Effector CD4-positive, alpha-beta T cell (primary cell): ENCODE measurements around the gene SLC1A7. TPM values are rescaled to one million over a fixed set of nuclear protein-coding genes. Genes with fewer than 3 reads are reported as not detected.
A peak's percentile ranks its signal among the peaks of the same experiment; 100 is the strongest.
"Not testable (repeated sequence)": the region's sequence is repeated elsewhere in the genome, so short reads cannot be mapped to it uniquely, and the experiment has no call there.

Source experiments
- DNase-seq: peaks from one replicate; pipeline ENCODE4 v3.0.0-alpha.2; 2020
- total RNA-seq: gene quantifications from one replicate; lab custom pipeline; 2026; lab: John Stamatoyannopoulos, UW

The SLC1A7 gene
- total RNA-seq, result not detected

DNA sequence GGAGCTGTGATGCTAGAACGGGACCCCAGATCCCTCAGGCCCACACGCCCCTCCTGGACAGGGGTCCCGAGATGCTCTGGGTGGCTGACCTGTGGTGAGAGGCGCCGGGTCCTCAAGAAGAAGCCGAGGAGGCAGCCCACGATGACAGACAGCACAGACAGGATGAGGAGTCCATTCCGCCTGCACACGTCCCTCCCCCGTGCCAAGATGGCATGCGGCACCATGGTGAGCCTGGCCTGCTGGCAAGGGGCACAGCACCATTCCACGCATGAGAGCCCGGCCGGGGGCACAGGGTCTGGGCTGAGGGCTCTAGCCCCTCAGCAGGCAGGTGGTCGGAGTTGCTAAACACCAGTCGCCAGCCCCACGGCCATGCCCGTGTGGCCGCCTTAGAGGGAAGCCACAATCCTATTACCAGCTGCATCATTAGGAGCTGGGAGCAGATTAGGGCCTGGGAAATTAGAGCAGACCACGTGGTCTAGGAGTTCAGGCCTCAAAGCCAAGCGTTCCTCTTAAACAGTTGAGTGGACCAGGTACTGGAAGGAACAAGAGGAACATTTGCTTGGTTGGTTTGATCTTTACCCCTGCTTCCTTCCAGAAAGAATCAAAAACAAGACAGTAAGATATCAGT, at the start of gene SLC1A7:
SLC1A7 (minus strand) TSS at position 413 of the 628 bp plus-strand sequence; CDS start at position 224, 189 bp downstream.
- DNase-seq, result no peak

DNA sequence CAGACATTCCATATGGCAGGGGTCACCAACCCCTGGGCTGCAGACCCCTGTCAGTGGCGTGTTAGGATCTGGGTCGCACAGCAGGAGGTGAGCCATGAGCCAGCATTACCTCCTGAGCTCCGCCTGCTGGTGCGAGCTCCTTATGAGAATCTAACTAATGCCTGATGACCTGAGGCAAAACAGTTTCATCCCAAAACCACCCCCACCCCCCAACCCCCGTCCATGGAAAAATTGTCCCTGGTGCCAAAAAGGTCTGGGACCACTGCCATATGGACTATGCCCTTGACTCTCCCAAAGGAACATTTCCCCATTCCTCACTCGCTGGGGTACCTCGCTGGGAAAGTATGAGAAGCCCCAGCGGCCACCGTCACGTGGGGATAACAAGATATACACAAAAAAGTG, 47.8 kb upstream of the SLC1A7 start:
- no peak for DNase-seq

DNA sequence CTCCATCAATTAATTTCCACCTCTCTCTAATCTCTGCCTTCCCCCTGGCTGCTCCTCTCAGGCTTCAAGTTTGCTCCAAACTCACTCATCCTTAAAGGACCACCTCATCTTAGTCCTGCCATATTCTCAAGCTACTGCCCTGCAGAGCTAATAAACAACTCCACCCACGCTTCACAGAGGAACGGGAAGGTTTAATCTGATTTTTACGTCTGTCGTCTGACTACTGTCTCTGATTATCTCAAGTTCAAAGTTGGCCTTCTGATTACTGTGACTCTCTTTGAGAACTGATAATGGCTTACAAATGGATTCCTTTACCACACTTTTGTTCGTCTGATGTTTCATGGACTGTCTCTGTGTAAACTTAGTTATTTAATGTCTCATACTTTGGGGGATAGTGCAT, 46.6 kb upstream of the SLC1A7 start:
- no peak for DNase-seq

DNA sequence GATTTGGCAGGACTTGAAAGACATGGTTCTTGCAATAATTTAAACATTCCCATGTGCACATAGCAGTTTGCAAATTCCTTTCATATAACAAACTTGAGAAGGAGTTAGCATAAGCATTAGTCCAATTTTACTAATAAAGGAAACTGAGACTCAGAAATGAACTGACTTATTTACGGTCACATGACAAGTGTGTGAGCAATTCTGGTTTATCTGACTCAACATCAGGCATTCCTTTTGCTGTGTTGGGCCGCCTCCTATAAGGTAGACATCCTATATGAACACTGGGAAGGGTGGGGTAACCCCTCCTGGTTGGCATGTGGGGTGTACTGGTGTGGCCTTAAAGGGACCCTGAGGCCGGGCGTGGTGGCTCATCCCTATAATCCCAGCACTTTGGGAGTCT, 45.7 kb upstream of the SLC1A7 start:
- DNase-seq, result no peak

DNA sequence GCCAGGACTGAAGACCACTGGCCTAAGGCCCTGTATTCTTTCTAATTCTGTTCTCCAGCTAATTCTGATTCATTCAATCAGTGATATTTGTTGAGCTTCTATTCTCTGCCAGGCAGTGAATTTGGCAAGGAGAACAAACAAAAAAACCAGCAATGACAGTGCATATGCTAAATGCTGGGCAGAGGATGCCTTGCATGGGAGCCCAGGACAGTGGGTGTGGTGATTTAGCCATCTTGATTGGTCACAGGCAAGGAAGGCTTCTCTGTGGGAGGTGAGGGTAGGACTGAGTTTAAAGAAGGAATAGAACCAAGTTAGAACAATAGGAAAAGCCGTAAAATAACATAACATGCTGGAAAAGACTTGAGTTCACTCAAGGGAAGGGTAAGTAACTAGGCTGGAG, 45.0 kb upstream of the SLC1A7 start:
- no peak for DNase-seq

DNA sequence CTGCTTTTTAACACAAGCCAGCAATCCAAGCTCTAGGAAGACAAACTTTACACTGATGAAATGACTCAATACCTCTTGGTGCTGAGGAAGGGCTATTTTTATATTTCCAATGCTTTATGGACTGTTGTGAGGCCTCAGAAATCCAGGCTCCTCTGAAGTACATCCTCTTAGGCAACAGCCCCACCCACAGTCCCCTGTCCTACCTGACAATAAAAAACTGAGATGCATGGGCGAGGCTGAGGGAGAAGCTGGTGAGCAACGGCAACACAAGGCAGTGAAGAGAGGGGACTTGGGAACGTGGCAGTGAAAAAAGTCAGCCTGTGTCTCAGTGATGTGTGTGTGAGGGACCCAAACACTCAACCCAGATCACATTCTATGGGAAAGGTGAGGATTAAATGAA, 44.1 kb upstream of the SLC1A7 start:
- DNase-seq, result no peak

DNA sequence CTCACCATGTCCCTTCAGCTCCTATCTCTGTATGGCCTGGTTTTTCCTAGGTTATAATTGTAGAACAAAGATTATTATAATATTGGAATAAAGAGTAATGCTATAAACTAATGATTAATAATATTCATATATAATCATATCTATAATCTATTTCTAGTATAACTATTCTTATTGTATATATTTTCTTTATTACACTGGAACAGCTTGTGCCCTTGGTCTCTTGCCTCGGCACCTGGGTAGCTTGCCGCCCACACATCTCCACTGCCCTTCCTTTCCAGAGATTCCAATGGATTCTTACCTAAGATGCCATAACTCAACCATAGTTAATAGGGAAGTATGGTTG, 43.5 kb upstream of the SLC1A7 start:
- not testable (repeated sequence) for DNase-seq

DNA sequence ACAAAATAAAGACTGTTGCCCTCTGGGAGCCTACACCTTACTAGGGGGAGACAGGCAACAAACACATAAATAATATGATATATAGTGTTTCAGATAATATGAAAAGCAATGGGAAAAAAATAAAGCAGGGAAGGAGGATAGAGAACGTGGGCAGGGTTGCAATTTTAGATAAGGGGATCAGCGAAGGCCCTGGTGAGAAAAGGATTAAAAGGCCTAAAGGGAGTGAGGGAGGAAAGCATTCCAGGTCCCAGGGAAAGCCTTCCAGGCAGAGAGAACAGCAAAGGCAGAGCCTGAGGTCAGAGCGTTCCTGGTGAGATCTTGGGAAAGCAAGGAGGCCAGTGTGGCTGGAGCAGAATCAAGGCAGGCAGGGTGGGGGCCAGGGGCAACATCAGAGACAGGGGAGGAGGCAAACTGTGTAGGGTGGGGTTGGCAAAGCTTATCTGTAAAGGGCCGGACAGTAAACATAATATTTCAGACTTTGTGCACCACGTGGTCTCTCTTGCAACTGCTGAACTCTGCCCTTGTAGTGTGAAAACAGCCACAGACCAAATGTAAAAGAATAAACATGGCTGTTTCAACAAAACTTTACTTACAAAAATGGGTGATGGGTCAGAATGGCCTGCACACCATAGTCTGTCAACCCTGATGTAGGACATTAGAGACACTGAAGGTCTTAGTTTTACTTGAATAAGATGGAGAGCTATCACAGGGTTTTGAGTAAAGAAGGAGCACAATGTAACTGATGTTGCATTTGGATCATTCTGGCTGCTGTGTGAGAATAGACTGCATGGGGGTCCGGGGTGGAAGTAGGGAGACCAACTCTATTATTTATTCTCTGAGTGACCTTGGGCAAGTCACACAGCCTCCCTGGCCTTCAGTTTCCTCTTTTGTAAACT, 40.9 kb upstream of the SLC1A7 start:
- no peak for DNase-seq

DNA sequence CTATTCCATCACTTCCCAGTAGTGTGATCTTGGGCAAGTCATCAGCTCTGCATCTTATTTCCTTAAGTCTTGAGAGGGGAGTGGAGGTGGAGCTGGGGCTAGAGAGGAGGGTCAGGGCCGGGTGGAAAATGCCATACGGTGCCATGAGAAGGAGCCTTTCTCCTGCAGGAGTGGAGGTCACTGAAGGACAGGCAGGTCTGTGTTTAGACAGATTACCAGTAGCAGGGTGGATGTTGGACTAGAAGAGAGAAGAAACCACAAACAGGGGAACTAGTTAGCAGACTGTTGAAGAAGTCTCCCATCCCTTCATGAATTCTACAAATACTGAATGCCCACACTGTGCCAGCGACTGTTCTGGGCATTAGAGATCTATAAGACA, 40.3 kb upstream of the SLC1A7 start:
- no peak for DNase-seq

DNA sequence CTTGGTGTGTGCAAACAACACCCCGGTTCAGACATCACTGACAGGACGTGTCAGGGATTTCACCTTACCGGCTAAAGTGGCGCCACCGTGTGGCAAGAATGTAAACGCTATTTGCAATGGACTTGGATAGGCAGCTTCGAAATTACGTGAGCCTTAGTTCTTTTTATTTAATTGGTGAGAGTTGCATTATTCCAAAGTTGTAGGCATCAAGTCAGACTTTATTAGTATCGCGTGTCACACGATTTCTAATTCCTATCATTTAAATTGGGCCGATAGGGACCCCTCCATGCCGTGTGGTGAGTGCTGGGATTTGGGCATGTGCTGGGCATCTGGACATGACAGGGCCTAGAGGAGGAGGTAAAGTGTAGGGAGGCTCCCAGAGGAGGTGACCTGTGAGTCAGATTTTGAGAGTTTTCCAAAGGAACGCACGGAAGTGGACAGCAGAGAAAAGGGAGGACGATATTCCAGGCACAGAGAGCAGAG, 39.7 kb upstream of the SLC1A7 start:
- peak; percentile 77 for DNase-seq

DNA sequence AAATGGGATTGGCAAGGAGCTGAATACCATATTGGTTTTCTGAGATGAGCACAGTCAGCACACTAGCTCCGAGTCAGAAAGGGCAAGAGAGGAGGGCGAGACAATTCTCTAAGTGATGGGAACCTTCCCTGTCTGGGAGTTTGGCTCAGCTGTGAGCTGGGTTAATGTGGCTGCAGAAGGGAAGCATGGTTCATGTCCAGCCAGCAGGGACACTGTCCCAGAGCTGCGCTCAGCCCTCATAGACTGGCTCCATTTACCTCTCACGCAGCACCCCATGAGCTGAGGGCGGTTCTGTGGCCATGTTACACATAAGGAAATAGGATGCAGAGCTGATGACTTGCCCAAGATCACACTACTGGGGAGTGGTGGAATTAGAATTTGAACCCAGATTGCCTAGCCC, 38.5 kb upstream of the SLC1A7 start:
- no peak for DNase-seq

DNA sequence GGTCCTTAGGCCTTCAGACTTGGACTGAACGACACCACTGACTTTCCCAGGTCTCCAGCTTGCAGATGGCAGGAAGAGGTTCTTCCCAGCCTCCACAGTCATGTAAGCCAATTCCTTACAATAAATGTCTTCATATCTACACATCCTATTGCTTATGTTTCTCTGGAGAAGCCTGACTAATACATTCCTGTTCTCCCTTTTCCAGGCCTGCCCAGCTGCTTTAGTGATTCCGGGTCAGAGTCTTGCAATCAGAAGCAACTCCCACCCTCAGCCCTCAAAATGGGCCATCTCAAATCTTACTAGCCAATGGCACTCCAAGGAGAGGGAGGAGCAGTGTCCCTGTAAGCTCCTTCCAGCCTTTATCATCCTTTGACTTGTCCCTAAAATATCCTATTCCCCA, 37.8 kb upstream of the SLC1A7 start:
- no peak for DNase-seq

DNA sequence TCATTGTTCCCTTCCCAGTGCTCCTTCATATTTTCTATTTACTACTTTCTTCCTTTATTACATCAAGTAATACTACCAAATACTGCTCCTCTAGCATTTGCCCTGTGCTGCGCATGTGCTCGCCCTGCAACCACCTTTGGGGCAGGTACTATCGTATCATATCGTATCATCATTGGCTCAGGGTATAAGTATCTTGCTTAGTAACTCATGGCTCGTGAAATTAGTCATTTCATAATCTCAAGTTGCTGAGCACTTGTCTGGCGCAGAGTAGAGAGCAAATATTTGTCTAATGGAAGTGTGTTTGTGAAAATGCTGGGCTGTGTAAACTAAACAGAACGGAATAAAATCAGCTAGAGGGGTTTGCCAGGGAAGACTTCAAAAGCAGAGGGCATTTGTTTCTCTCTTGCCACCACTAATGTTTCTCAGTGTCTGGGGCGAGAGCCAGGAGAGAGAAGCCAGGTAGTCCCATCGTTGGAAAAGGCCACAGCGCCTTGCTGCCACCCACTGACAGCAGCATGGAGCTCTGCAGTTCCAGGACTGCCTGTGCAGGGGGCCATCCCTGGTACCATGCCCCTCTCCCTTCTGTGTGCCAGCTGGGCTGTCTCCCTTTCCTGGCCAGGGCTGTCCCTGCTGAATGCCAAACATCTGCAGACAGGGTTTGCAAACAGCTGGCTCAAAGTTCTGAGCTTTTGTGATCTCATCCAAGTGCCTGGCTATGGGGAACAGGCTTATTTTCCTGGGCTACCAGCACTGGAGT, 34.2 kb upstream of the SLC1A7 start:
- DNase-seq, result no peak

DNA sequence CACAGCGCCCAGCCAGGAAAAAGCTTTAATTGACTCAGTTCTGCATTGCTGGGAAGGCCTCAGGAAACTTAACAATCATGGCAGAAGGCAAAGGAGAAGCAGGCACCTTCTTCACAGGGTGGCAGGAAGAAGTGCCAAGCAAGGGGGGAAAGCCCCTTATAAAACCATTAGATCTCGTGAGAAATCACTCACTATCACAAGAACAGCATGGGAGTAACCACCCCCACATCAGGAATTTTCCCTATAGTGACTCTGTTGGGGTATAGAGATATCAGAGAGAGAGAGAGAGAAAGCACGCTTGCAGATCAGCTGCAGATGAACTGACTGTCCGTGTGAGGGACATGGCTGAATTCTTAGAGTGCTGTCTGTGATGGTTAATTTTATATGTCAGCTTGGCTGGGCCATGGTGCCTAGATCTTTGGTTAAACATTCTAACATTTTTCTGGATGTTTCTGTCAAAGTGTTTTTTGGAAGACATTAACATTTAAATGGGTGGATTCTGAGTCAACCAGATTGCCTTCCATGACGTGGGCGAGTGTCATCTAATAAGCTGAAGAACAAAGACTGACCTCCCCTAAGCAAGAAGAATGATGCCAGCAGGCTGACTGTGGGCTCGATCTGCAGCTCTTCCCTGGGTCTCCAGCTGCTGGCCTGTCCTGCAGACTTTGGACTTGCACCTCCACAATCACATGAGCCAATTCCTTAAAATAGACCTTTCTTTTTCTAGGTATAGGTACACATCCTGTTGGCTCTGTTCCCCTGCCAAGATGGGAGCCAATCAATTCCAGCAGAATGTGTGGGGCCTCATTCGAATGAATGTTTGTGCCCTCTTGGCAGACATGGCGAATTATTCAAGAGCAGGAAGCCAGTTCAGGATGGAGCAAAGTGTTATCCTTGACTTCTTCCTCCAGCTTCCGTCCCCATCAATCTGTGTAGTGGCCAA, 32.8 kb upstream of the SLC1A7 start:
- DNase-seq, result no peak

DNA sequence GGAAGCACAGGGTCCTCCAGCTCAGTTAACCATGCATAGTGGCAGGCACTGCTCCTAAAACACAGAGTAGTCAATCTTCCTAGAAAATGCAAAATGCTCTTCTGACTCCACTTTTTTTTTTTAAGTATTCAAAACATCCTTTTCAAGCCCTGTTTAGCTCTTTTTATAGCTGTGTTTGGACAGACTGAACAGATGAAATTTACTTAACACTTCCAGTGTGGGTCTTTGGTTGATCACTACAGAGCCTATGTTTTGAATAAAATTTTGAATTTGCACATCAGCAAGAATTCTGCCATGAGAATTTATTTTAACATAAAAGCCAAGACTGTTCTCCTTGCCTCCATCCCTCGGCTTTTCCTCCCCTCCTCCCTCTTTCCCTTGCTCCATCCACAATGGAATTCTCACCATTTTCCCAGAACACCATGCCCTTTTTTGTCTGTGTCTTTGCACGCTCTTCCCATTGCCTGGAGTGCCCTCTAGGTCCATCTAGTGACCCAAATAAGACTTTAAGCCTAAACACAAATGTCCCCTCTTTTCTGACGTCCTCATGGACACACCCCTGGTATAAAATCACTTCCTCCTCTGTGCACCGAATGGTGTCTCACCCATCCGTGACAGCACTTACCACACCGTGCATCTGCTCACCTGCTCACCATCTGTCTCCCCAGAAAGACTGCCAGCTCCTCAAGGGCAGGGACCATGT, 30.1 kb upstream of the SLC1A7 start:
- no peak for DNase-seq

DNA sequence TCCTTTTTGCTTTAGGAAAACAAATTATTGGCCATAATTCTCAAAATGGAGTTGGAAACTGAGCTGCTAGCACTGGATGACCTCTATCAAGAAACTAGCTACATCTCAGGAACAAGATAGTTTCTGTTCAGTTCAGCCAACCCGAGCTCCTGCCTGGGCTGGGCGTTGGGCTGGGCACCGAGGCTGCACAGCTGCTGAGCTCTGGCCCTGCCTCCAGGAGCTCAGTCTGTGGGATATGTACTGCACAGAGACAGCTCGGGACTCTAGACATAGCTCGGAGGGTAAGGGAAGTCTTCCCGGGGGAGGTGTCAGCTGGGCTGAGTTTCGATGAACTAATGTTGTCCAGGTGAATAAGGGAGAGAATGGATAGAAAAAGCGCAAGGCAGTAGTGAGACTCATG, 24.5 kb upstream of the SLC1A7 start:
- no peak for DNase-seq

DNA sequence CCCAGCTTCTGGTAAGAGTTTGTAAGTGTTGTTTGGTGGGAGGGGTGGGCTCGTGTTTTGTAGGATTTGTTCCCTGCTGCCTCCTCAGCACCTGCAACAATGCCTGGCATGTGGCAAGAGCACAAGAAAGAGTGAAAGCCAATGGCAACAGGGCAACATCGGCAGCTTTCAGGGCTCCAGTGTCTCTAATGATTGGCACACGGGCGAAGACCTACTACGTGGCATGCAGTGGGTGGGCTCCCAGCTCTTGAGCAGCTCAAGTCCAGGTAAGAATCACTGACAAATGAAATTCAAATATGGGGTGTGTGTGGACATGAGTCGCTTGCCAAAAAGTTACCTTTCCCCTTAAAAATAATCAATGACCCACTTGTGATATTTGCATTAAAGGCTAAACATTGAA, 23.9 kb upstream of the SLC1A7 start:
- DNase-seq, result no peak

DNA sequence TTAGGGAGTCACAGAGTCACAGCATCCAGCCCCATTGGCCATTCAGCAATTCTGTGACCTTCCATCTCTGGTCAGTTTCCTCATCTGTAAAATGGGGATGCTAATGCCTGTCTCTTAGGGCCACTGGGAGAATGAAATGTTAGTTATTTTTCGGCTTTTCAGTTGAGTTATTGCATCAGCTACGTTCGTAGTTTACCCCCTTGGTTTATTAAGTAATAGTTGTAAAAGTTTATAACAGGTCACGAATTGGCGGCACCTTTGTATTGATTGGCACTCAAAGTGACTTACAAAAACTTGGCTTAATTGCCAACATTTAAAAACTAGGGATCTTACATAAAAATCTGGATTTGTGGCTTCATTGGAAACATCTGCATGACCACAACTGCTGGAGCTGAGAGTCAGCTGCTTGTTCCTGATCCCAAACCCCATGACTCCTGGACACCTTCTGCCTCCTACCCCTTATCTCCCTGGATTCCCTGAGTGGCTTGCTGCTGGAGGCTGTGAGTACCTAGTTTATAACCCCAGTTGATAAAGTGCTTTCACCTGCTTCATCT, 23.0 kb upstream of the SLC1A7 start:
- DNase-seq, result no peak

DNA sequence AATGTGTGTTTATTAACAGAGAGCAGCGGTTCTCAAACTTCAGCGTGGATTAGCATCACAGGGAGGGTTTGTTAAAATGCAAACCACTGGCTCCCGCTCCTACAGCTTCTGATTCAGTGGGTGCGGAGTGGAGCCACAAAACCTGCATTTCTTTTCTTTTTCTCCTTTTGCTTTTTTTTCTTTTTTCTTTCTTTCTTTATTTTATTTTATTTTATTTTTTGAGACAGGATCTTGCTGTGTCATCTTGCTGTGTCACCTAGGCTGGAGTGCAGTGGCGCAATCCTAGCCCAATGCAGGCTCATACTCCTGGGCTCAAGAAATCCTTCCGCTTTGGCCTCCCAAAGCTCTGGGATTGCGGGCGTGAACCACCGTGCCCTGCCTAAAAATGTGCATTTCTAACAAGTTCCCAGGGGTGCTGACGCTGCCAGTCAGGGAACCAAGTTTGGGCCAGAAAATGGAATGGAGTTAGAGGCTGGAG, 20.9 kb upstream of the SLC1A7 start:
- no peak for DNase-seq

DNA sequence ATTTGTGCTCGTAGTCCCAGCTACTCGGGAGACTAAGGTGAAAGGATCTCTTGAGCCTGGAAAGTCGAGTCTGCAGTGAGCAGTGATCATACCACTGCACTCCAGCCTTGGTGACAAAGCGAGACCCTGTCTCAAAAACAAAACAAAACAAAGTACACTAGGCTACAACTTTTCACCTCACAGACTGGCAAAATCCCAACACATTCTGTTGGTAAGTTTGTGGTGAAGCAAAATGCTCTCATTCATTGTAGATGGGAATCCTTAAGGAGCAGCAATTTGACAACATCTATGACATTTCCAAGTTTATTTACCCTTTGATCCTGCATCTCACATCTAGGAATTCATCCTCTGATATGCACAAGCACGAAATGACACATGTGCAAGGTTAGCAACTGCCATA, 20.2 kb upstream of the SLC1A7 start:
- DNase-seq, result no peak

DNA sequence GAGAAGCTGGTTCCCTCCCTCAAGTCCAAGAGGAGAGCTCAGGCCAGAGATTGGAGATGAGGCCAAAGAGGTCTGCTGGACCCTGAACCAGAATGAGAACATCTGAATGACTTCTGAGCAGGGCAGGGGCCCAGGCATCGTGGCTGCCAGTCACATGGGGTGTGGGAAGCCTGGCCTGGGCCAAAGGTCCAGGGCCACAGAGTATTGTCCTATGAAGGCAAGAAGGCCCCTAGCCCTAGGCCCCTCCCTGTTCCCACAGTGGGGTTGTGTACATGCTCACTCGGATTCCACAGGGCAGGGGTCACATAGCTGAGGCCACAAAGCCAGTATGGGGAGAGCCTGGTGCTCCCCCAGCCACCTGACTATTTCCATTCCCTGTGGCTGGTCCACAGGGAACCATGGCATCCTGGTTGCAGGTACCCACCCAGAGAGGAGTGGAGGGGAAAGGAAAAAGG, 18.5 kb upstream of the SLC1A7 start:
- no peak for DNase-seq
